GM18499 (cell line): ENCODE data around the gene MDH2.
"Not testable (repeated sequence)": the region's sequence is repeated elsewhere in the genome, so short reads cannot be mapped to it uniquely, and the experiment has no call there.

Experiments used
- ATAC-seq: cut with Tn5 transposase; IDR thresholded peaks from one replicate; pipeline ENCODE4 v1.9.1; 2021; ENCODE audit warnings: moderate number of reproducible peaks; ENCODE audit not compliant: insufficient read depth, unreplicated experiment

The MDH2 gene

DNA sequence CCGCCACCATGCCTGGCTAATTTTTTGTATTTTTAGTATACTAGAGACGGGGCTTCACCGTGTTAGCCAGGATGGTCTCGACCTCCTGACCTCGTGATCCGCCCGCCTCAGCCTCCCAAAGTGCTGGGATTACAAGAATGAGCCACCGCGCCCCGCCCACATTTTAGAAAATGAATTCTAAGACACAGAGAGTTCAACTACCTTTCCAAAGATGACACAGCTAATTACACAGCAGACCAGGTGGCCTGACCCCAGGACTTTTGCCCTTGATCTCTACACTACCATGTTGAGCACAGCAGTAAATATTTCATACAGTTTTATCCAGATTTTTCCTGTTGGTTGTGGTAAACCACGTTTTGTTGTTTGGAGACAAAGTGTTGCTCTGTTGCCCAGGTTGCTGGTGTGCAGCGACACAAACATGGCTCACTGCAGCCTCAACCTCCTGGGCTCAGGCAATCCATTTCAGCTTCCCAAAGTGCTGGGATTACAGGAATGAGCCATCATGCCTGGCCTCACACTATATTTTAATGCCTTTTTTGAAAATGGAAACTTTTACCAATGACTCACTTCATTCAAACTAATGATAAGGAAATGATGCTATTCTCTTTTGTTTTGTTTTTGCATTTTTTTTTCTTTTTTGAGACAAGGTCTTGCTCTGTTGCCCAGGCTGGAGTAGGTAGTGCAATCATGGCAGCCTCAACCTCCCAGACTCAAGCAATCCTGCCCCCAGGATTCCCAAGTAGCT, 54.0 kb downstream of the MDH2 start:
- ATAC-seq: not testable (repeated sequence)

DNA sequence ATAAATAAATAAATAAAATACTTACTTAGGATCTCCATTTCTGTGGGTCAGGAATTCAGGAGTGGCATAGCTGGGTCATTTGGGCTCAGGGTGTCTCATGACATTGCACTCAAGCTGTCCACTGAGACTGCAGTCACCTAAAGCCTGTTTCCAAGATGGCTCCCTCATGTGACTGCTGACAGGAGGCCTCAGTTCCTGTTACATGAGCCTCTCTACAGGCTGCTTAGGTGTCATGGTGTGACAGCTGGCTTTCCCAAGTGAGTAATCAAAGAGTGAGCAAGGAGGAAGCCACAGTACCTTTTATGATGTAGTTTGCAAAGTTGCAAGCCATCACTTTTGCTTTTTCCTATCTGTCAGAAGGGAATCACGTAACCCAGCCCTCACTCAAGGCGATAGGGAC, 55.9 kb downstream of the MDH2 start:
- ATAC-seq: not testable (repeated sequence)

DNA sequence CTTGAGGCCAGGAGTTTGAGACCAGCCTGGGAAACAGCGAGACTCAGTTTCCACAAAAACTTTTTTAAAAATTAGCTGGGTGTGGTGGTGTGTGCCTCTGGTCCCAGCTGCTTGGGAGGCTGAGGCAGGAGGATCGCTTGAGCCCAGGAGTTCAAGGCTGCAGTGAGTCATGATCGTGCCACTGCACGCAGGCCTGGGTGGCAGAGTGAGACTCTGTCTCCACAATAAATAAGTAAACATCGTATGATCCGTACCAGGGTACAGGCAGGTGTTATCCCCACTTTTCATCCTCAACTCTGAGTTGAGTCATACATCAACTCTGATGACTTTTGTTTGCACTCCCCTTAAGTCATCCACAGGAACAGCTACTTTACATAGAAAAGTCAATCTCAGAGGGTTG, 58.2 kb downstream of the MDH2 start:
- ATAC-seq: not testable (repeated sequence)

DNA sequence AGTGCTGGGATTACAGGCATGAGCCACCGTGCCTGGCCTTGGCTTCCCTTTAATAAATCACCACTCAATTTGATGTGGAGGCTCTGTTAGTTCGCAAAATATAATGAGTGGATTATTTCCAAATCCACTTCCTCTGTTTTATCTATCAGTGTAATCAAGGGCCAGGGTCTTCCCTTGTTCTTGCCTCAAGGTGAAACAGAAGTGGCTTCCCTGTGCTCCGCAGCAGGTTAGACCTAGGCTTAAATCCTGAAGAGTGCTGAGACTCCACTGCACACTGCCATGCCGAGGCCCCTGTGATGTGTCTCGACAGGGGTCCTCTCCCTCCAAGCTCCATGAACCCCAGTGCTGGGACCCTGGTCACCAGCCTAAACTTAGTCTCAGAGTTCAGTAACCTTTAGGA, 59.0 kb downstream of the MDH2 start:
- no peak for ATAC-seq

DNA sequence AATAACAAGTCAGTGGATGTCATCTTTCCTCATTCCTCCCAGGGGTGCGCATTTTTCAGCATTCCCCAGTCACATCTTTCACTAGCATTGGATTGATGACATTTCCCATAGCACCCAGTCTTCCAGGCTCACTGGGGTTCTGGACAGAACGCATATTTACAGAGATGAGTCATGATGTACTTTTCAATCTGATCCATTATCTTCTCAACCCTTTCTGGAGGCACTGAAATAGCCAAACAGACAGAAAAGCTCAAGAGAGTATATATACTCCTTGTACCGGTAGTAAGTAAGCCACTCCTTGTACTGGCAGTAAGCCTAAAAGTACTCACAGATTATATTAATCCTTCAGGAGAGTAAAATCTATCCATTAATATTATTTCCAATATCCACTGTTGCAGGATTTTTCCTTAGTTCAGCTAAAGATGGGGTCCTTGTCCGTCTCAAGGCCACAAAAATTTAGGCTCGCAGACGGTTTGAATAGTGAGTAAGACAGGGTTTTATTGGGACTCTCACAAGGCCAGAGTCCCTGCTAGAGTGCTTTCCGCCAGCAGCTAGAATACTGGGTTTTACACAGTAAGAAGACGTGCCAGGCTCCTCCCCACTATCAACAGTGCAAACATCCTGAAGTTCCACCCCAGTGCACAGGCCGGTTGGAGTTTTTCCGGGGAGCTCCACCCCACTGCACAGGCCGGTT, 60.8 kb downstream of the MDH2 start:
- no peak for ATAC-seq

DNA sequence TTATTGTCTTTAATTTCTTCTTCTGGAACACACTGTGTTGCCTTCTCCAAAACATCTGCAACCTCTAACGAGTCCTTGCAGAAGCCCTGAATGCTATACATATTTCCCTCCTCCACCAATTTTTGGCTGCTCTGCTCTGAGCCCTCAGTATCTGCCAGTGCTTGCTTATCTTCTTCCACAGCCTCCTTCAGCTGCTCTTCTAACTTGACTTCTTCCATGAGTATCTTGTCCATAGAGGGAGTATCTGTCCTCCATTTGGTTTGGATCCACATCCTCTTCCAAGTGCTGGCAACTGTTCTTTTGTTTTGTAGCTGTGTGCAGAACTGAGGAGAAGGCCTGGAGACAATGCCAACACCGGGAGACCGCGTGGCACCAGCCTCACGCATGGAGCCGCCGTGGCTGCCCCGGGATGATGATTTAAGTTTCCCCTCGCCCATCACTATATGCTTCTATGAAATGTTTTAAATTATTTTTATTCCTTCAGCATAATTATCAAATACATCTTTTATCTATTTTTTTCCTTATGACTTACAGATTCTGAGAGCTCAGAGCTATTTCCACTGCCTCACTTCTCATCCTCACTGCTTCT, 65.2 kb downstream of the MDH2 start:
- ATAC-seq: not testable (repeated sequence)

DNA sequence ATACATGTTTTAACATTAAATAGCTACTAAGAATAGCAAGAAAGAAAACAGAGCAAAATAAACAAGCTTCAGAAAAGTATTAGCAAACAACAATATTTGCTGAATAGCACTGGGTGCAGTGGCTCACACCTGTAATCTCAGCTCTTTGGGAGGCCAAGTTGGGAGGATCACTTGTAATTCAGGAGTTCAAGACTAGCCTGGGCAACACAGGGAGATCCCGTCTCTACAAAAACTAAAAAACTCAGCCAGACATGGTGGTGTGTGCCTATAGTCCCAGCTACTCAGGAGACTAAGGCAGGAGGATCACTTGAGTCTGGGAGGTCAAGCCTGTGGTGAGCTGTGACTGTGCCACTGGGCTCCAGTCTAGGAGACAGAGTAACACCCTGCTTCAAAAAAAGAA, 66.8 kb downstream of the MDH2 start:
- not testable (repeated sequence) for ATAC-seq
